ENCODE measurements around the gene THSD4.

GRCh38 chr15:71472566-71472965, 357.3 kb downstream of the THSD4 start:
- TF ChIP-seq CTCF (conservative IDR thresholded peaks at IDR 0.05 in 1 of 2, IDR thresholded peaks at IDR 0.05 in 1 of 2; ENCODE audit: low read depth in 1 of 2, low read length in 2 of 2) (no peak), EZH2 (IDR thresholded peaks at IDR 0.05; ENCODE audit: low read length, missing control alignments) (no peak)

Measured in fibroblast of lung (primary cell).